ENCODE results near the gene XYLT2. TPM values are rescaled to one million over a fixed set of nuclear protein-coding genes. Genes with fewer than 3 reads are reported as not detected.

Gene XYLT2
- total RNA-seq, 1 donor from 2014 or later = 11.0 TPM

GRCh38 chr17:50352693-50353599, 7.0 kb downstream of the XYLT2 start:
- Mint-ChIP-seq H3K27me3 (ENCODE audit: unreplicated experiment) (peaks cover 11% of the 10 kb centered on the region), H3K9me3 (ENCODE audit: unreplicated experiment) (peaks cover 11% of the 10 kb centered on the region), H3K4me3 (ENCODE audit: unreplicated experiment) (no peak overlapping the region), H3K36me3 (ENCODE audit: unreplicated experiment) (no peaks in the 10 kb centered on the region), H3K27ac (ENCODE audit: unreplicated experiment) (no peak overlapping the region), H3K4me1 (ENCODE audit: low read depth, unreplicated experiment) (no peaks in the 10 kb centered on the region)
- no peak for TF ChIP-seq CTCF (IDR thresholded peaks at IDR 0.05; ENCODE audit: partially characterized antibody, unreplicated experiment)
- no peak for DNase-seq

- H3K27ac Mint-ChIP-seq (ENCODE audit: unreplicated experiment) = no peak overlapping the region
- TF ChIP-seq CTCF (IDR thresholded peaks at IDR 0.05; ENCODE audit: partially characterized antibody, unreplicated experiment) = no peak
- H3K36me3 Mint-ChIP-seq (ENCODE audit: unreplicated experiment) = no peaks in the 10 kb centered on the region
- H3K27me3 Mint-ChIP-seq (ENCODE audit: unreplicated experiment) = peaks cover 11% of the 10 kb centered on the region
- DNase-seq = no peak
- H3K9me3 Mint-ChIP-seq (ENCODE audit: unreplicated experiment) = peaks cover 8% of the 10 kb centered on the region
- no peaks in the 10 kb centered on the region for H3K4me1 Mint-ChIP-seq (ENCODE audit: low read depth, unreplicated experiment)
- no peak overlapping the region for H3K4me3 Mint-ChIP-seq (ENCODE audit: unreplicated experiment)
Observed at GRCh38 chr17:50353600-50354195, 7.8 kb downstream of the XYLT2 start.

- H3K4me1 Mint-ChIP-seq (ENCODE audit: low read depth, unreplicated experiment) = no peaks in the 10 kb centered on the region
- H3K27me3 Mint-ChIP-seq (ENCODE audit: unreplicated experiment) = peaks cover 11% of the 10 kb centered on the region
- no peaks in the 10 kb centered on the region for H3K36me3 Mint-ChIP-seq (ENCODE audit: unreplicated experiment)
- TF ChIP-seq CTCF (IDR thresholded peaks at IDR 0.05; ENCODE audit: partially characterized antibody, unreplicated experiment) = no peak
- no peak overlapping the region for H3K27ac Mint-ChIP-seq (ENCODE audit: unreplicated experiment)
- no peak overlapping the region for H3K4me3 Mint-ChIP-seq (ENCODE audit: unreplicated experiment)
- no peak for DNase-seq
- peaks cover 8% of the 10 kb centered on the region for H3K9me3 Mint-ChIP-seq (ENCODE audit: unreplicated experiment)
Observed at GRCh38 chr17:50354198-50354597, 8.3 kb downstream of the XYLT2 start.

- Mint-ChIP-seq H3K36me3 (ENCODE audit: unreplicated experiment) (no peaks in the 10 kb centered on the region), H3K4me1 (ENCODE audit: low read depth, unreplicated experiment) (no peaks in the 10 kb centered on the region), H3K9me3 (ENCODE audit: unreplicated experiment) (peaks cover 6% of the 10 kb centered on the region), H3K4me3 (ENCODE audit: unreplicated experiment) (no peak overlapping the region), H3K27ac (ENCODE audit: unreplicated experiment) (no peak overlapping the region), H3K27me3 (ENCODE audit: unreplicated experiment) (peaks cover 13% of the 10 kb centered on the region)
- DNase-seq = no peak
- TF ChIP-seq CTCF (IDR thresholded peaks at IDR 0.05; ENCODE audit: partially characterized antibody, unreplicated experiment) = no peak
Observed at GRCh38 chr17:50354776-50355175, 8.8 kb downstream of the XYLT2 start.

GRCh38 chr17:50355336-50355700, 9.4 kb downstream of the XYLT2 start:
- Mint-ChIP-seq H3K4me1 (ENCODE audit: low read depth, unreplicated experiment) (no peaks in the 10 kb centered on the region), H3K27me3 (ENCODE audit: unreplicated experiment) (peaks cover 13% of the 10 kb centered on the region), H3K27ac (ENCODE audit: unreplicated experiment) (no peak overlapping the region), H3K4me3 (ENCODE audit: unreplicated experiment) (no peak overlapping the region), H3K36me3 (ENCODE audit: unreplicated experiment) (no peaks in the 10 kb centered on the region), H3K9me3 (ENCODE audit: unreplicated experiment) (peaks cover 6% of the 10 kb centered on the region)
- DNase-seq = no peak
- no peak for TF ChIP-seq CTCF (IDR thresholded peaks at IDR 0.05; ENCODE audit: partially characterized antibody, unreplicated experiment)

Measured in glutamatergic neuron (in vitro differentiated cells).